A673 (cell line): ENCODE results near the gene VANGL1. TPM values are rescaled to one million over a fixed set of nuclear protein-coding genes. Genes with fewer than 3 reads are reported as not detected.

ENCODE experiments used
- BruUV-seq: library from RNA; stranded (reverse); fragments of 400-500 nt; replicated peaks from 2 replicates; lab custom pipeline; 2021; lab: Mats Ljungman, UMichigan
- CTCF ChIA-PET: fragments of 300-600 bp; sonication (Branson Sonifier 250); formaldehyde crosslinking; loops from one replicate; lab custom pipeline; 2022; ENCODE audit warnings: antibody characterized with exemption; lab: Charles Lee
- POLR2A ChIA-PET: fragments of 300-600 bp; sonication (Branson Sonifier 250); formaldehyde crosslinking; loops from one replicate; lab custom pipeline; 2022; ENCODE audit warnings: antibody characterized with exemption; ENCODE audit not compliant: low non-redundant PET; lab: Charles Lee
- DNase-seq: peaks from one replicate; pipeline ENCODE4 v3.0.0-alpha.2; 2015; ENCODE audit warnings: low spot score
- H3K27ac ChIP-seq: fragments of 200-600 bp; sonication (generic); 2 replicates; pipeline ENCODE4 v1.5.1; 2016; ENCODE audit warnings: mixed run types, low read depth, mild to moderate bottlenecking, mixed read lengths, antibody characterized with exemption, low read length; ENCODE audit not compliant: poor library complexity, severe bottlenecking
- H3K27me3 ChIP-seq: fragments of 200-600 bp; sonication (generic); replicated peaks from 2 replicates; pipeline ENCODE4 v1.6.1; 2017; ENCODE audit warnings: mixed run types, low read depth, mild to moderate bottlenecking, mixed read lengths, antibody characterized with exemption, low read length; ENCODE audit not compliant: insufficient read depth, poor library complexity
- H3K36me3 ChIP-seq: fragments of 200-600 bp; sonication (generic); 2 replicates; pipeline ENCODE4 v1.6.1; 2016; ENCODE audit warnings: mixed run types, mild to moderate bottlenecking, mixed read lengths, antibody characterized with exemption, low read length; ENCODE audit not compliant: insufficient read depth, poor library complexity, severe bottlenecking
- H3K4me1 ChIP-seq: fragments of 200-600 bp; sonication (generic); 2 replicates; pipeline ENCODE4 v1.6.1; 2017; ENCODE audit warnings: mixed run types, mild to moderate bottlenecking, mixed read lengths, antibody characterized with exemption, low read length; ENCODE audit not compliant: insufficient read depth, poor library complexity, severe bottlenecking
- H3K4me3 ChIP-seq: fragments of 200-600 bp; sonication (generic); 2 replicates; pipeline ENCODE4 v1.5.1; 2016; ENCODE audit warnings: low read depth, mixed run types, mild to moderate bottlenecking, mixed read lengths, low read length; ENCODE audit not compliant: poor library complexity, severe bottlenecking
- H3K9me3 ChIP-seq: fragments of 200-600 bp; sonication (generic); 2 replicates; pipeline ENCODE4 v1.6.1; 2016; ENCODE audit warnings: mixed run types, low read depth, mild to moderate bottlenecking, mixed read lengths, antibody characterized with exemption, low read length; ENCODE audit not compliant: poor library complexity, severe bottlenecking
- CTCF ChIP-seq: fragments of 300-800, 200-600 bp; sonication (generic); conservative IDR thresholded peaks from 2 replicates; pipeline ENCODE4 v1.5.1; 2017; ENCODE audit warnings: low read depth, mild to moderate bottlenecking, antibody characterized with exemption, low read length, moderate library complexity, mixed read lengths
- EZH2 ChIP-seq: fragments of 200-600 bp; sonication (generic); IDR thresholded peaks from 2 replicates; pipeline ENCODE4 v1.6.1; 2017; ENCODE audit warnings: borderline replicate concordance, low read depth, mild to moderate bottlenecking, mixed read lengths, antibody characterized with exemption, low read length; ENCODE audit not compliant: poor library complexity, severe bottlenecking
- intact Hi-C: fragments of 100-400 bp; cut with micrococcal nuclease; formaldehyde crosslinking; loops from one replicate; pipeline ENCODE4 v1.10.0; 2022; ENCODE audit not compliant: unreplicated experiment
- total RNA-seq: library from RNA; stranded (reverse); gene quantifications from 2 replicates; pipeline ENCODE4 v1.2.3, GENCODE V29; 2021

The VANGL1 gene
- total RNA-seq, 1 experiment from 2014 or later: 20.0 TPM

GRCh38 chr1:115679141-115679611 lies 37.4 kb downstream of the VANGL1 start:
- ChIA-PET POLR2A (no interaction called here), CTCF (no interaction called here)
- H3K27me3 ChIP-seq: no peaks in the 10 kb centered on the region
- no peak for DNase-seq
- H3K36me3 ChIP-seq: peaks cover 3% of the 10 kb centered on the region
- BruUV-seq: no TSS peak
- peaks cover 10% of the 10 kb centered on the region for H3K4me1 ChIP-seq
- intact Hi-C loops: no loop called here
- H3K9me3 ChIP-seq: no peaks in the 10 kb centered on the region
- no peak overlapping the region for H3K27ac ChIP-seq
- no peak overlapping the region for H3K4me3 ChIP-seq
- TF ChIP-seq CTCF: no peak
- TF ChIP-seq EZH2: no peak

GRCh38 chr1:115680730-115681111 lies 39.0 kb downstream of the VANGL1 start:
- Histone ChIP-seq H3K4me1 (peaks cover 10% of the 10 kb centered on the region), H3K9me3 (no peaks in the 10 kb centered on the region), H3K27me3 (no peaks in the 10 kb centered on the region), H3K4me3 (no peak overlapping the region), H3K27ac (no peak overlapping the region), H3K36me3 (peaks cover 19% of the 10 kb centered on the region)
- ChIA-PET CTCF (interaction anchor here (1.0 kb wide), 1 partner anchor 26 kb away, joined by 7 read pairs; no protein-coding TSS in a partner anchor), POLR2A (no interaction called here)
- intact Hi-C loops: no loop called here
- BruUV-seq: no TSS peak
- TF ChIP-seq CTCF: no peak
- no peak for TF ChIP-seq EZH2
- no peak for DNase-seq

- H3K4me1 ChIP-seq: no peaks in the 10 kb centered on the region
- no peaks in the 10 kb centered on the region for H3K27me3 ChIP-seq
- no peak for DNase-seq
- intact Hi-C loops: no loop called here
- no peak overlapping the region for H3K4me3 ChIP-seq
- ChIA-PET CTCF (no interaction called here), POLR2A (interaction anchor here (0.5 kb wide), 1 partner anchor 24 kb away, joined by 3 read pairs; no protein-coding TSS in a partner anchor)
- H3K27ac ChIP-seq: no peak overlapping the region
- BruUV-seq: no TSS peak
- TF ChIP-seq CTCF (no peak), EZH2 (no peak)
- no peaks in the 10 kb centered on the region for H3K9me3 ChIP-seq
- H3K36me3 ChIP-seq: peaks cover 19% of the 10 kb centered on the region
Observed at GRCh38 chr1:115682792-115683191, 41.0 kb downstream of the VANGL1 start.
